HG03354 (cell line): ENCODE measurements around the gene KRTAP5-7.

Experiments
- ATAC-seq: cut with Tn5 transposase; IDR thresholded peaks from one replicate; pipeline ENCODE4 v1.9.1; 2021; ENCODE audit warnings: mild to moderate bottlenecking; ENCODE audit not compliant: unreplicated experiment, poor library complexity, severe bottlenecking

KRTAP5-7 gene

GRCh38 chr11:71577469-71578004, 50.5 kb downstream of the KRTAP5-7 start:
- no peak for ATAC-seq
